ENCODE data around the gene STK10. TPM values are rescaled to one million over a fixed set of nuclear protein-coding genes. Genes with fewer than 3 reads are reported as not detected.
A peak's percentile ranks its signal among the peaks of the same experiment; 100 is the strongest.

STK10 gene
- total and polyA plus RNA-seq, 8 donors, result 6.6 to 86.6 (median 14.8) TPM

- Histone ChIP-seq H3K4me1 (peaks cover 33 to 70% (median 52%) of the 10 kb centered on the region in 4 donors), H3K9me3 (no peaks in the 10 kb centered on the region), H3K4me3 (peak overlapping the region; percentile 9 to 28 (median 22)), H3K27me3 (no peaks in the 10 kb centered on the region), H3K27ac (peak overlapping the region in 1 of 5 donors; percentile 50), H3K36me3 (peaks cover 6 to 46% (median 36%) of the 10 kb centered on the region in 4 donors)
- intact Hi-C loops (cut with DNase I; ENCODE audit: low total_unique reads), result no loop called here
- WGBS, 5 donors, result 24 to 32% (median 30%) methylated on average over 27 to 39 of the region's 39 CpGs
- TF ChIP-seq, protein P1, sequence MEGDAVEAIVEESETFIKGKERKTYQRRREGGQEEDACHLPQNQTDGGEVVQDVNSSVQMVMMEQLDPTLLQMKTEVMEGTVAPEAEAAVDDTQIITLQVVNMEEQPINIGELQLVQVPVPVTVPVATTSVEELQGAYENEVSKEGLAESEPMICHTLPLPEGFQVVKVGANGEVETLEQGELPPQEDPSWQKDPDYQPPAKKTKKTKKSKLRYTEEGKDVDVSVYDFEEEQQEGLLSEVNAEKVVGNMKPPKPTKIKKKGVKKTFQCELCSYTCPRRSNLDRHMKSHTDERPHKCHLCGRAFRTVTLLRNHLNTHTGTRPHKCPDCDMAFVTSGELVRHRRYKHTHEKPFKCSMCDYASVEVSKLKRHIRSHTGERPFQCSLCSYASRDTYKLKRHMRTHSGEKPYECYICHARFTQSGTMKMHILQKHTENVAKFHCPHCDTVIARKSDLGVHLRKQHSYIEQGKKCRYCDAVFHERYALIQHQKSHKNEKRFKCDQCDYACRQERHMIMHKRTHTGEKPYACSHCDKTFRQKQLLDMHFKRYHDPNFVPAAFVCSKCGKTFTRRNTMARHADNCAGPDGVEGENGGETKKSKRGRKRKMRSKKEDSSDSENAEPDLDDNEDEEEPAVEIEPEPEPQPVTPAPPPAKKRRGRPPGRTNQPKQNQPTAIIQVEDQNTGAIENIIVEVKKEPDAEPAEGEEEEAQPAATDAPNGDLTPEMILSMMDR (IDR thresholded peaks at IDR 0.05), result peak in 5 of 7 experiments; percentile 87 to 99 (median 96)
- TF ChIP-seq POLR2A (IDR thresholded peaks at IDR 0.05), result no peak
- peak in 1 of 3 donors; percentile 11 for TF ChIP-seq POLR2AphosphoS5 (IDR thresholded peaks at IDR 0.05)
- no peak for TF ChIP-seq EP300 (IDR thresholded peaks at IDR 0.05)
- DNase-seq, result peak; percentile 59 to 84
Observed at GRCh38 chr5:172106511-172107356, 81.3 kb downstream of the STK10 start.

- DNase-seq, result no peak
- TF ChIP-seq EP300 (IDR thresholded peaks at IDR 0.05), result no peak
- no peak for TF ChIP-seq POLR2A (IDR thresholded peaks at IDR 0.05)
- TF ChIP-seq POLR2AphosphoS5 (IDR thresholded peaks at IDR 0.05), result no peak
- TF ChIP-seq, protein P1 (IDR thresholded peaks at IDR 0.05), result no peak
- Histone ChIP-seq H3K9me3 (no peaks in the 10 kb centered on the region), H3K4me1 (peaks cover 24 to 62% (median 43%) of the 10 kb centered on the region in 4 donors), H3K36me3 (peaks cover 6 to 55% (median 39%) of the 10 kb centered on the region in 4 donors), H3K4me3 (no peak overlapping the region), H3K27me3 (no peaks in the 10 kb centered on the region), H3K27ac (no peak overlapping the region)
- intact Hi-C loops (cut with DNase I; ENCODE audit: low total_unique reads), result no loop called here
- WGBS, 5 donors, result 91 to 97% (median 94%) methylated on average over 8 to 14 of the region's 14 CpGs
Observed at GRCh38 chr5:172105811-172106210, 82.2 kb downstream of the STK10 start.

GRCh38 chr5:172104801-172105701 lies 83.0 kb downstream of the STK10 start:
- no peak overlapping the region for H3K4me3 ChIP-seq
- no peak for DNase-seq
- H3K36me3 ChIP-seq, result peaks cover 6 to 61% (median 43%) of the 10 kb centered on the region in 4 donors
- TF ChIP-seq, protein P1 (IDR thresholded peaks at IDR 0.05), result no peak
- no peak for TF ChIP-seq POLR2AphosphoS5 (IDR thresholded peaks at IDR 0.05)
- TF ChIP-seq POLR2A (IDR thresholded peaks at IDR 0.05), result no peak
- TF ChIP-seq EP300 (IDR thresholded peaks at IDR 0.05), result no peak
- H3K27ac ChIP-seq, result no peak overlapping the region
- 78 to 93% (median 89%) methylated on average over 16 to 17 of the region's 17 CpGs for WGBS, 5 donors
- peaks cover 20 to 54% (median 36%) of the 10 kb centered on the region in 4 donors for H3K4me1 ChIP-seq
- H3K27me3 ChIP-seq, result no peaks in the 10 kb centered on the region
- H3K9me3 ChIP-seq, result no peaks in the 10 kb centered on the region
- intact Hi-C loops (cut with DNase I; ENCODE audit: low total_unique reads), result loop anchor here (5.0 kb wide), 2 partner anchors 87 to 192 kb away; partner anchors contain the start of gene EFCAB9

- DNase-seq, result no peak
- Histone ChIP-seq H3K27me3 (no peaks in the 10 kb centered on the region), H3K36me3 (peaks cover 6 to 61% (median 43%) of the 10 kb centered on the region in 4 donors), H3K27ac (peak overlapping the region in 4 of 5 donors; percentile 46 to 77 (median 66)), H3K9me3 (no peaks in the 10 kb centered on the region), H3K4me1 (peaks cover 20 to 49% (median 34%) of the 10 kb centered on the region in 4 donors), H3K4me3 (no peak overlapping the region)
- intact Hi-C loops (cut with DNase I; ENCODE audit: low total_unique reads), result loop anchor here (5.0 kb wide), 2 partner anchors 88 to 193 kb away; partner anchors contain the start of gene EFCAB9
- 82 to 91% (median 87%) methylated on average over 8 to 11 of the region's 11 CpGs for whole genome bisulfite sequencing, 5 donors
- TF ChIP-seq POLR2AphosphoS5 (IDR thresholded peaks at IDR 0.05), result no peak
- TF ChIP-seq, protein P1 (IDR thresholded peaks at IDR 0.05), result no peak
- no peak for TF ChIP-seq POLR2A (IDR thresholded peaks at IDR 0.05)
- no peak for TF ChIP-seq EP300 (IDR thresholded peaks at IDR 0.05)
Observed at GRCh38 chr5:172104021-172104420, 84.0 kb downstream of the STK10 start.

All from stomach (tissue), 9 donors.